ENCODE data around the gene YEATS2. TPM values are rescaled to one million over a fixed set of nuclear protein-coding genes. Genes with fewer than 3 reads are reported as not detected.

The YEATS2 gene
- total and polyA plus RNA-seq, 2 experiments from 2014 or later, result 15.2 to 72.8 TPM

GRCh38 chr3:183802989-183803388, 105.4 kb downstream of the YEATS2 start:
- Histone ChIP-seq H3K9me2 (ENCODE audit: insufficient read depth) (no peaks in the 10 kb centered on the region), H3K79me2 (replicated peaks; ENCODE audit: insufficient read depth) (no peaks in the 10 kb centered on the region), H3K4me1 (ENCODE audit: insufficient read depth) (no peaks in the 10 kb centered on the region), H4K20me1 (replicated peaks; ENCODE audit: insufficient read depth) (peaks cover 7% of the 10 kb centered on the region), H3K4me3 (no peak overlapping the region), H3K27me3 (ENCODE audit: insufficient read depth) (no peaks in the 10 kb centered on the region), H2AFZ (no peak overlapping the region), H3K4me2 (no peak overlapping the region), H3F3A (replicated peaks; ENCODE audit: low read depth) (no peaks in the 10 kb centered on the region), H3K27ac (ENCODE audit: low read depth) (no peak overlapping the region), H3K36me3 (ENCODE audit: insufficient read depth) (peaks cover 67% of the 10 kb centered on the region)
- DNase-seq (ENCODE audit: low spot score) (no peak), ATAC-seq (no peak)
- Mint-ChIP-seq H3K4me3 (no peak overlapping the region), H3K9me3 (no peaks in the 10 kb centered on the region; the same call in 2 of the 3 replicates), H3K27me3 (ENCODE audit: insufficient read depth, low read depth, poor library complexity) (peaks cover 7% of the 10 kb centered on the region), H3K4me1 (no peaks in the 10 kb centered on the region), H3K36me3 (ENCODE audit: low read depth) (peaks cover 88% of the 10 kb centered on the region), H3K27ac (no peak overlapping the region)
- TF ChIP-seq JUNB (IDR thresholded peaks at IDR 0.05; ENCODE audit: unreplicated experiment), result no peak
- no peak for TF ChIP-seq EZH2phosphoT487 (IDR thresholded peaks at IDR 0.05; ENCODE audit: unreplicated experiment)
- no peak for TF ChIP-seq ZNF114 (CRISPR knock-in tag; IDR thresholded peaks at IDR 0.05)
- TF ChIP-seq EZH2 (IDR thresholded peaks at IDR 0.05; ENCODE audit: low read depth, unreplicated experiment), result no peak
- TF ChIP-seq, protein P1, sequence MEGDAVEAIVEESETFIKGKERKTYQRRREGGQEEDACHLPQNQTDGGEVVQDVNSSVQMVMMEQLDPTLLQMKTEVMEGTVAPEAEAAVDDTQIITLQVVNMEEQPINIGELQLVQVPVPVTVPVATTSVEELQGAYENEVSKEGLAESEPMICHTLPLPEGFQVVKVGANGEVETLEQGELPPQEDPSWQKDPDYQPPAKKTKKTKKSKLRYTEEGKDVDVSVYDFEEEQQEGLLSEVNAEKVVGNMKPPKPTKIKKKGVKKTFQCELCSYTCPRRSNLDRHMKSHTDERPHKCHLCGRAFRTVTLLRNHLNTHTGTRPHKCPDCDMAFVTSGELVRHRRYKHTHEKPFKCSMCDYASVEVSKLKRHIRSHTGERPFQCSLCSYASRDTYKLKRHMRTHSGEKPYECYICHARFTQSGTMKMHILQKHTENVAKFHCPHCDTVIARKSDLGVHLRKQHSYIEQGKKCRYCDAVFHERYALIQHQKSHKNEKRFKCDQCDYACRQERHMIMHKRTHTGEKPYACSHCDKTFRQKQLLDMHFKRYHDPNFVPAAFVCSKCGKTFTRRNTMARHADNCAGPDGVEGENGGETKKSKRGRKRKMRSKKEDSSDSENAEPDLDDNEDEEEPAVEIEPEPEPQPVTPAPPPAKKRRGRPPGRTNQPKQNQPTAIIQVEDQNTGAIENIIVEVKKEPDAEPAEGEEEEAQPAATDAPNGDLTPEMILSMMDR (conservative IDR thresholded peaks at IDR 0.05; ENCODE audit: low read depth in 2 of 2), result no peak
- no peak for TF ChIP-seq POLR2AphosphoS5 (IDR thresholded peaks at IDR 0.05; ENCODE audit: low read depth)
- TF ChIP-seq, protein P2, sequence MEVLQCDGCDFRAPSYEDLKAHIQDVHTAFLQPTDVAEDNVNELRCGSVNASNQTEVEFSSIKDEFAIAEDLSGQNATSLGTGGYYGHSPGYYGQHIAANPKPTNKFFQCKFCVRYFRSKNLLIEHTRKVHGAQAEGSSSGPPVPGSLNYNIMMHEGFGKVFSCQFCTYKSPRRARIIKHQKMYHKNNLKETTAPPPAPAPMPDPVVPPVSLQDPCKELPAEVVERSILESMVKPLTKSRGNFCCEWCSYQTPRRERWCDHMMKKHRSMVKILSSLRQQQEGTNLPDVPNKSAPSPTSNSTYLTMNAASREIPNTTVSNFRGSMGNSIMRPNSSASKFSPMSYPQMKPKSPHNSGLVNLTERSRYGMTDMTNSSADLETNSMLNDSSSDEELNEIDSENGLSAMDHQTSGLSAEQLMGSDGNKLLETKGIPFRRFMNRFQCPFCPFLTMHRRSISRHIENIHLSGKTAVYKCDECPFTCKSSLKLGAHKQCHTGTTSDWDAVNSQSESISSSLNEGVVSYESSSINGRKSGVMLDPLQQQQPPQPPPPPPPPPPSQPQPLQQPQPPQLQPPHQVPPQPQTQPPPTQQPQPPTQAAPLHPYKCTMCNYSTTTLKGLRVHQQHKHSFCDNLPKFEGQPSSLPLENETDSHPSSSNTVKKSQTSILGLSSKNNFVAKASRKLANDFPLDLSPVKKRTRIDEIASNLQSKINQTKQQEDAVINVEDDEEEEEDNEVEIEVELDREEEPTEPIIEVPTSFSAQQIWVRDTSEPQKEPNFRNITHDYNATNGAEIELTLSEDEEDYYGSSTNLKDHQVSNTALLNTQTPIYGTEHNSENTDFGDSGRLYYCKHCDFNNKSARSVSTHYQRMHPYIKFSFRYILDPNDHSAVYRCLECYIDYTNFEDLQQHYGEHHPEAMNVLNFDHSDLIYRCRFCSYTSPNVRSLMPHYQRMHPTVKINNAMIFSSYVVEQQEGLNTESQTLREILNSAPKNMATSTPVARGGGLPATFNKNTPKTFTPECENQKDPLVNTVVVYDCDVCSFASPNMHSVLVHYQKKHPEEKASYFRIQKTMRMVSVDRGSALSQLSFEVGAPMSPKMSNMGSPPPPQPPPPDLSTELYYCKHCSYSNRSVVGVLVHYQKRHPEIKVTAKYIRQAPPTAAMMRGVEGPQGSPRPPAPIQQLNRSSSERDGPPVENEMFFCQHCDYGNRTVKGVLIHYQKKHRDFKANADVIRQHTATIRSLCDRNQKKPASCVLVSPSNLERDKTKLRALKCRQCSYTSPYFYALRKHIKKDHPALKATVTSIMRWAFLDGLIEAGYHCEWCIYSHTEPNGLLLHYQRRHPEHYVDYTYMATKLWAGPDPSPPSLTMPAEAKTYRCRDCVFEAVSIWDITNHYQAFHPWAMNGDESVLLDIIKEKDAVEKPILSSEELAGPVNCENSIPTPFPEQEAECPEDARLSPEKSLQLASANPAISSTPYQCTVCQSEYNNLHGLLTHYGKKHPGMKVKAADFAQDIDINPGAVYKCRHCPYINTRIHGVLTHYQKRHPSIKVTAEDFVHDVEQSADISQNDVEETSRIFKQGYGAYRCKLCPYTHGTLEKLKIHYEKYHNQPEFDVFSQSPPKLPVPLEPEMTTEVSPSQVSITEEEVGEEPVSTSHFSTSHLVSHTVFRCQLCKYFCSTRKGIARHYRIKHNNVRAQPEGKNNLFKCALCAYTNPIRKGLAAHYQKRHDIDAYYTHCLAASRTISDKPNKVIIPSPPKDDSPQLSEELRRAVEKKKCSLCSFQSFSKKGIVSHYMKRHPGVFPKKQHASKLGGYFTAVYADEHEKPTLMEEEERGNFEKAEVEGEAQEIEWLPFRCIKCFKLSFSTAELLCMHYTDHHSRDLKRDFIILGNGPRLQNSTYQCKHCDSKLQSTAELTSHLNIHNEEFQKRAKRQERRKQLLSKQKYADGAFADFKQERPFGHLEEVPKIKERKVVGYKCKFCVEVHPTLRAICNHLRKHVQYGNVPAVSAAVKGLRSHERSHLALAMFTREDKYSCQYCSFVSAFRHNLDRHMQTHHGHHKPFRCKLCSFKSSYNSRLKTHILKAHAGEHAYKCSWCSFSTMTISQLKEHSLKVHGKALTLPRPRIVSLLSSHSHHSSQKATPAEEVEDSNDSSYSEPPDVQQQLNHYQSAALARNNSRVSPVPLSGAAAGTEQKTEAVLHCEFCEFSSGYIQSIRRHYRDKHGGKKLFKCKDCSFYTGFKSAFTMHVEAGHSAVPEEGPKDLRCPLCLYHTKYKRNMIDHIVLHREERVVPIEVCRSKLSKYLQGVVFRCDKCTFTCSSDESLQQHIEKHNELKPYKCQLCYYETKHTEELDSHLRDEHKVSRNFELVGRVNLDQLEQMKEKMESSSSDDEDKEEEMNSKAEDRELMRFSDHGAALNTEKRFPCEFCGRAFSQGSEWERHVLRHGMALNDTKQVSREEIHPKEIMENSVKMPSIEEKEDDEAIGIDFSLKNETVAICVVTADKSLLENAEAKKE (CRISPR knock-in tag; IDR thresholded peaks at IDR 0.05), result no peak
- no peak for TF ChIP-seq CREB1 (CRISPR knock-in tag; IDR thresholded peaks at IDR 0.05; ENCODE audit: low read depth)
- TF ChIP-seq ZNF331 (CRISPR knock-in tag; IDR thresholded peaks at IDR 0.05; ENCODE audit: low read depth), result no peak
- TF ChIP-seq REST (IDR thresholded peaks at IDR 0.05; ENCODE audit: unreplicated experiment), result no peak
- TF ChIP-seq STAT1 (IDR thresholded peaks at IDR 0.05; ENCODE audit: unreplicated experiment), result no peak
- TF ChIP-seq, protein P3, sequence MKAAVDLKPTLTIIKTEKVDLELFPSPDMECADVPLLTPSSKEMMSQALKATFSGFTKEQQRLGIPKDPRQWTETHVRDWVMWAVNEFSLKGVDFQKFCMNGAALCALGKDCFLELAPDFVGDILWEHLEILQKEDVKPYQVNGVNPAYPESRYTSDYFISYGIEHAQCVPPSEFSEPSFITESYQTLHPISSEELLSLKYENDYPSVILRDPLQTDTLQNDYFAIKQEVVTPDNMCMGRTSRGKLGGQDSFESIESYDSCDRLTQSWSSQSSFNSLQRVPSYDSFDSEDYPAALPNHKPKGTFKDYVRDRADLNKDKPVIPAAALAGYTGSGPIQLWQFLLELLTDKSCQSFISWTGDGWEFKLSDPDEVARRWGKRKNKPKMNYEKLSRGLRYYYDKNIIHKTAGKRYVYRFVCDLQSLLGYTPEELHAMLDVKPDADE (IDR thresholded peaks at IDR 0.05), result no peak
- no peak for TF ChIP-seq NANOG (IDR thresholded peaks at IDR 0.05; ENCODE audit: borderline replicate concordance)

All from GM23338 (cell line).